H9 (cell line): Measurements from ENCODE around the gene MALRD1. TPM values are rescaled to one million over a fixed set of nuclear protein-coding genes. Genes with fewer than 3 reads are reported as not detected.
"Not testable (repeated sequence)": the region's sequence is repeated elsewhere in the genome, so short reads cannot be mapped to it uniquely, and the experiment has no call there.

ENCODE experiments used
- DNase-seq: peaks from one replicate; pipeline ENCODE4 v3.0.0-alpha.2; 2017
- H2AFZ ChIP-seq: one replicate; pipeline ENCODE4 v1.6.1; 2013; ENCODE audit warnings: mild to moderate bottlenecking, low read length, control low read depth, moderate library complexity
- H2AK5ac ChIP-seq: 2 replicates; pipeline ENCODE4 v1.6.1; 2013; ENCODE audit warnings: low read length, control low read depth, mixed read lengths; ENCODE audit not compliant: insufficient read length
- H2BK120ac ChIP-seq: one replicate; pipeline ENCODE4 v1.6.1; 2013; ENCODE audit warnings: low read depth, mild to moderate bottlenecking, low read length, control low read depth, inconsistent platforms; ENCODE audit not compliant: poor library complexity, severe bottlenecking
- H2BK12ac ChIP-seq: 2 replicates; pipeline ENCODE4 v1.6.1; 2013; ENCODE audit warnings: low read length, control low read depth, mixed read lengths, low read depth; ENCODE audit not compliant: insufficient read length
- H2BK15ac ChIP-seq: 2 replicates; pipeline ENCODE4 v1.6.1; 2013; ENCODE audit warnings: low read depth, low read length, control low read depth
- H2BK20ac ChIP-seq: one replicate; pipeline ENCODE4 v1.6.1; 2013; ENCODE audit warnings: low read depth, mild to moderate bottlenecking, low read length, control low read depth, inconsistent platforms; ENCODE audit not compliant: poor library complexity, severe bottlenecking
- H2BK5ac ChIP-seq: 2 replicates; pipeline ENCODE4 v1.6.1; 2013; ENCODE audit warnings: low read length, control low read depth, mixed read lengths; ENCODE audit not compliant: insufficient read length
- H3K14ac ChIP-seq: 2 replicates; pipeline ENCODE4 v1.6.1; 2013; ENCODE audit warnings: low read length, control low read depth; ENCODE audit not compliant: insufficient read depth
- H3K18ac ChIP-seq: 2 replicates; pipeline ENCODE4 v1.6.1; 2013; ENCODE audit warnings: low read depth, mild to moderate bottlenecking, mixed read lengths, low read length, control low read depth; ENCODE audit not compliant: insufficient read length
- H3K23ac ChIP-seq: 2 replicates; pipeline ENCODE4 v1.6.1; 2013; ENCODE audit warnings: low read length, control low read depth, mixed read lengths, low read depth; ENCODE audit not compliant: insufficient read length
- H3K23me2 ChIP-seq: 2 replicates; pipeline ENCODE4 v1.6.1; 2013; ENCODE audit warnings: low read depth, mild to moderate bottlenecking, mixed read lengths, low read length, control low read depth; ENCODE audit not compliant: insufficient read length, poor library complexity, severe bottlenecking
- H3K27ac ChIP-seq: 2 replicates; pipeline ENCODE4 v1.5.1; 2013; ENCODE audit warnings: low read length, control low read depth, mixed read lengths, low read depth; ENCODE audit not compliant: insufficient read length
- H3K27me3 ChIP-seq: 2 replicates; pipeline ENCODE4 v1.6.1; 2013; ENCODE audit warnings: low read length, control low read depth, inconsistent platforms; ENCODE audit not compliant: insufficient read depth
- H3K4ac ChIP-seq: 2 replicates; pipeline ENCODE4 v1.6.1; 2013; ENCODE audit warnings: low read depth, mild to moderate bottlenecking, control low read depth, inconsistent platforms, low read length, moderate library complexity
- H3K4me1 ChIP-seq: 2 replicates; pipeline ENCODE4 v1.6.1; 2013; ENCODE audit warnings: low read length, control low read depth, inconsistent platforms; ENCODE audit not compliant: insufficient read depth
- H3K4me2 ChIP-seq: 2 replicates; pipeline ENCODE4 v1.6.1; 2013; ENCODE audit warnings: low read length, control low read depth, mixed read lengths; ENCODE audit not compliant: insufficient read length, insufficient read depth
- H3K56ac ChIP-seq: 2 replicates; pipeline ENCODE4 v1.6.1; 2013; ENCODE audit warnings: low read depth, mild to moderate bottlenecking, mixed read lengths, low read length, control low read depth; ENCODE audit not compliant: insufficient read length
- H3K79me1 ChIP-seq: 2 replicates; pipeline ENCODE4 v1.6.1; 2013; ENCODE audit warnings: low read depth, mild to moderate bottlenecking, moderate library complexity, low read length, control low read depth, inconsistent platforms; ENCODE audit not compliant: insufficient read depth, poor library complexity, severe bottlenecking
- H3K79me2 ChIP-seq: 2 replicates; pipeline ENCODE4 v1.6.1; 2013; ENCODE audit warnings: low read length, control low read depth, inconsistent platforms; ENCODE audit not compliant: insufficient read depth
- H3K9ac ChIP-seq: 2 replicates; pipeline ENCODE4 v1.6.1; 2013; ENCODE audit warnings: low read length, control low read depth, mixed read lengths; ENCODE audit not compliant: insufficient read length; ENCODE audit errors: extremely low read depth
- H3K9me3 ChIP-seq: one replicate; pipeline ENCODE4 v1.6.1; 2013; ENCODE audit warnings: low read depth, low read length, inconsistent platforms; ENCODE audit not compliant: control insufficient read depth
- H3T11ph ChIP-seq: one replicate; pipeline ENCODE4 v1.6.1; 2013; ENCODE audit warnings: mild to moderate bottlenecking, low read length, control low read depth, inconsistent platforms
- H4K20me1 ChIP-seq: one replicate; pipeline ENCODE4 v1.6.1; 2013; ENCODE audit not compliant: control insufficient read depth, insufficient read length, insufficient read depth
- H4K5ac ChIP-seq: 2 replicates; pipeline ENCODE4 v1.6.1; 2013; ENCODE audit warnings: low read depth, mild to moderate bottlenecking, mixed read lengths, low read length, control low read depth; ENCODE audit not compliant: insufficient read length
- H4K8ac ChIP-seq: replicated peaks from 2 replicates; pipeline ENCODE4 v1.6.1; 2013; ENCODE audit warnings: low read length, control low read depth, mixed read lengths, low read depth; ENCODE audit not compliant: insufficient read length
- H4K91ac ChIP-seq: 2 replicates; pipeline ENCODE4 v1.6.1; 2013; ENCODE audit warnings: low read depth, mild to moderate bottlenecking, moderate library complexity, mixed read lengths, low read length, control low read depth; ENCODE audit not compliant: insufficient read length
- H3K27ac Mint-ChIP-seq, 3 experiments: 2 replicates in 2 of 3; 3 replicates in 1 of 3; pipeline ENCODE4 v1.8.0; 2020 to 2021; ENCODE audit warnings: mixed read lengths in 3 of 3, mild to moderate bottlenecking in 1 of 3, moderate library complexity in 1 of 3
- H3K27me3 Mint-ChIP-seq: 2 replicates; pipeline ENCODE4 v1.8.0; 2021; ENCODE audit warnings: low read depth, mild to moderate bottlenecking, moderate library complexity, mixed read lengths
- H3K36me3 Mint-ChIP-seq, 3 experiments: 2 replicates in 2 of 3; 3 replicates in 1 of 3; pipeline ENCODE4 v1.8.0; 2020 to 2021; ENCODE audit warnings: low read depth in 3 of 3, mixed read lengths in 3 of 3; ENCODE audit not compliant: insufficient read depth in 1 of 3
- H3K4me1 Mint-ChIP-seq, 2 experiments: 2 replicates each; pipeline ENCODE4 v1.8.0; 2020; ENCODE audit warnings: mixed read lengths in 2 of 2
- H3K4me3 Mint-ChIP-seq, 2 experiments: 2 replicates in 1 of 2; 3 replicates in 1 of 2; pipeline ENCODE4 v1.8.0; 2020 to 2021; ENCODE audit warnings: mild to moderate bottlenecking in 2 of 2, mixed read lengths in 2 of 2, moderate library complexity in 1 of 2
- H3K9me3 Mint-ChIP-seq, 2 experiments: 2 replicates in 1 of 2; 3 replicates in 1 of 2; pipeline ENCODE4 v1.8.0; 2020; ENCODE audit warnings: mild to moderate bottlenecking in 2 of 2, mixed read lengths in 2 of 2, moderate library complexity in 1 of 2
- WGBS: extraction: QIAGEN DNeasy Blood & Tissue Kit; methylation state at CpG from one replicate; pipeline ENCODE4 v1.1.7; 2013; ENCODE audit warnings: missing lambda C conversion rate, low lambda C conversion rate, mixed read lengths; ENCODE audit not compliant: insufficient read length; ENCODE audit errors: extremely low coverage; 5-methylcytosine and 5-hydroxymethylcytosine counted together
- total RNA-seq: library from RNA; stranded (reverse); gene quantifications from 2 replicates; pipeline ENCODE4 v1.2.1, GENCODE V29; 2021

MALRD1 gene
- total RNA-seq, 1 experiment from 2014 or later: 0.20 TPM

DNA sequence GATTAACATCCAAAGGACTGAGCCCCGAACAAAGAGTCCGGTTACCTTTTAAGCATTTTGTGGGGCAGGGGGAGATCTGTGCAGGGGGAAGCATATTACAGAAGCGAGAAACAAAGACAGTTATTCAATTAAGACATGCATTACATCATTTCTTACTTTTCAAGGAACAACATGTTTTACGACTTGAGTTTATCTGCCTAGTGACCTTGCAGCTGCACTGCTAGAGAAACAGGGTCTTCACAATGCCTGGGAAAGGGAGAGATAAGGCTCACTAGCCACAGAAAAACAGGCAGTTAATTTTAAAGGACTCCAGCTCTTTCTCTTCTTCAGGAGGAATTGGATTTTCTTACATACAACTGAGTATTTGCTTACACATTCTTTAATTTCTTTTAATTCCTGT lies 693.5 kb downstream of the MALRD1 start:
- DNase-seq, H3K18ac ChIP-seq, H4K8ac ChIP-seq, H3K4me1 ChIP-seq, H2AK5ac ChIP-seq, H3K4ac ChIP-seq, H3K27me3 Mint-ChIP-seq, H2BK5ac ChIP-seq, H3K79me2 ChIP-seq, H3K9me3 ChIP-seq, H2BK15ac ChIP-seq, H3K27ac ChIP-seq, H2BK20ac ChIP-seq, H3K23ac ChIP-seq, H3K9ac ChIP-seq, H3K56ac ChIP-seq, H2BK120ac ChIP-seq, H3K27me3 ChIP-seq, H3K27ac Mint-ChIP-seq, H4K91ac ChIP-seq, H3K4me2 ChIP-seq, H2BK12ac ChIP-seq, H3K4me3 Mint-ChIP-seq, H3T11ph ChIP-seq, H3K4me1 Mint-ChIP-seq, H3K14ac ChIP-seq, H4K5ac ChIP-seq, H4K20me1 ChIP-seq, H3K79me1 ChIP-seq, H3K9me3 Mint-ChIP-seq, H3K23me2 ChIP-seq, H2AFZ ChIP-seq: not testable (repeated sequence)
- WGBS: no CpG with 5 or more reads among the region's 4 CpGs
- peaks cover 0 to 11% (median 3%) of the 10 kb centered on the region in 3 experiments; a peak in 4 of 7 replicates for H3K36me3 Mint-ChIP-seq
